GM12892 (cell line): ENCODE measurements around the gene STARD10.

Experiments used
- POLR2A ChIP-seq: IDR thresholded peaks from 2 replicates; pipeline ENCODE4 v1.6.1; 2011; ENCODE audit warnings: low read depth, low read length, control low read depth
- POLR2AphosphoS5 ChIP-seq: IDR thresholded peaks from 2 replicates; pipeline ENCODE4 v1.6.1; 2011; ENCODE audit warnings: low read depth, low read length, control low read depth

- TF ChIP-seq POLR2AphosphoS5 (no peak), POLR2A (no peak)
Observed at GRCh38 chr11:72779495-72780128, 14.2 kb downstream of the STARD10 start.
